Lung (tissue), 12 donors: Measurements from ENCODE around the gene KIF1B. TPM values are rescaled to one million over a fixed set of nuclear protein-coding genes. Genes with fewer than 3 reads are reported as not detected.

Source experiments
- ATAC-seq: fragments of 200-7000 bp; cut with Tn5 transposase; one replicate; pipeline ENCODE4 v1.9.1; 2020; ENCODE audit warnings: moderate number of reproducible peaks; ENCODE audit not compliant: insufficient read depth, low FRiP score
- DNase-seq, 3 donors: peaks; one replicate each; pipeline ENCODE4 v3.0.0-alpha.2; 2013 to 2017
- H3K27ac ChIP-seq, 2 donors: one replicate each; pipeline ENCODE4 v1.5.1; 2013; ENCODE audit warnings: mild to moderate bottlenecking in 2 of 2, moderate library complexity in 2 of 2, control low read depth in 1 of 2, inconsistent platforms in 1 of 2, low read depth in 1 of 2, low read length in 1 of 2
- H3K27me3 ChIP-seq, 3 donors: one replicate each; pipeline ENCODE4 v1.5.1; 2013; ENCODE audit warnings: low read length in 2 of 3; ENCODE audit not compliant: control insufficient read depth in 3 of 3, insufficient read depth in 3 of 3
- H3K36me3 ChIP-seq, 4 donors: one replicate each; pipeline ENCODE4 v1.5.1; 2013; ENCODE audit warnings: low read length in 4 of 4, mild to moderate bottlenecking in 1 of 4, moderate library complexity in 1 of 4; ENCODE audit not compliant: control insufficient read depth in 4 of 4, insufficient read depth in 4 of 4
- H3K4me1 ChIP-seq, 5 donors: one replicate each; pipeline ENCODE4 v1.5.1; 2013; ENCODE audit warnings: low read length in 5 of 5, mild to moderate bottlenecking in 2 of 5, moderate library complexity in 1 of 5; ENCODE audit not compliant: control insufficient read depth in 5 of 5, insufficient read depth in 5 of 5
- H3K4me3 ChIP-seq: one replicate; pipeline ENCODE4 v1.5.1; 2013; ENCODE audit warnings: mild to moderate bottlenecking, control low read depth, moderate library complexity
- H3K9ac ChIP-seq, 2 donors: one replicate each; pipeline ENCODE4 v1.5.1; 2013; ENCODE audit warnings: low read length in 2 of 2, control low read depth in 1 of 2; ENCODE audit not compliant: insufficient read depth in 1 of 2
- H3K9me3 ChIP-seq, 4 donors: one replicate each; pipeline ENCODE4 v1.5.1; 2013; ENCODE audit warnings: low read length in 3 of 4, mild to moderate bottlenecking in 1 of 4, moderate library complexity in 1 of 4; ENCODE audit not compliant: control insufficient read depth in 4 of 4, insufficient read depth in 3 of 4
- whole genome bisulfite sequencing, 2 donors: extraction: QIAGEN DNeasy Blood & Tissue Kit; methylation state at CpG; one replicate each; pipeline ENCODE4 v1.1.7; 2013; 5-methylcytosine and 5-hydroxymethylcytosine counted together
- polyA plus RNA-seq, 2 donors: library from polyadenylated mRNA; stranded (reverse); fragments of 200-250 nt; gene quantifications; one replicate each; pipeline ENCODE4 v1.2.1, GENCODE V29; 2013
- total RNA-seq, 2 donors: library from RNA; depleted of rRNA in 1 of 2; stranded (reverse); fragments of >200 nt in 1 of 2; gene quantifications; one replicate each; pipeline ENCODE4 v1.2.1, GENCODE V29; 2014 to 2021
- TF ChIP-seq, protein P1 (sequence below): IDR thresholded peaks from 2 replicates; pipeline ENCODE4 v1.5.1; 2012; ENCODE audit warnings: mild to moderate bottlenecking; ENCODE audit errors: control extremely low read depth, extremely low read depth
- donor health status: control.
- donor health status: control.
- donor health status: Bipolar disorder and iron deficiency.
- donor health status: healthy.
- donor health status: DM: yes; HTN: yes; CAD: no.

Gene KIF1B
- total and polyA plus RNA-seq, 4 donors, result 9.7 to 64.0 (median 24.4) TPM

DNA sequence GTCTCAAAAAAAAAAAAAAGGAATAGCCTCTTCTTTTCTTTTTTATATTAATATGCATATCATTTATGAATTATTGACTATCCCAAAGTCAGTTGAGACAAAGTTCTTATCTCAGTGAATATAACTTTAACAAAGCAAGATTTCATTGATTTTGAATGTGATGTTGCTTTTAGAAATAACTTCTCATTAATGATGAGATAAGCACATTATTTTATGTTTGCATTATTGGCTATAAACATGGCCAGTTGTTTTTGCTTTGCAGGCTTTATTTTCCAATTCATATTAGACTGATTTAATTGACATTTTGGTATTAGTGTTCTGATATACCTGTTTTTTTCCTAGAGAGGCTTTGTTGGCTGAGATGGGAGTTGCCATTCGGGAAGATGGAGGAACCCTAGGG is 81.3 kb downstream of the KIF1B start:
- 93 to 97% methylated on average over 1 of the region's 1 CpG for WGBS, 2 donors
- Histone ChIP-seq H3K9ac (no peak overlapping the region), H3K4me1 (peaks cover 0 to 10% (median 0%) of the 10 kb centered on the region in 5 donors), H3K27ac (no peak overlapping the region), H3K36me3 (peaks cover 2 to 53% (median 22%) of the 10 kb centered on the region in 4 donors), H3K9me3 (no peaks in the 10 kb centered on the region), H3K4me3 (no peak overlapping the region), H3K27me3 (no peaks in the 10 kb centered on the region)
- ATAC-seq, result no peak
- TF ChIP-seq, protein P1, sequence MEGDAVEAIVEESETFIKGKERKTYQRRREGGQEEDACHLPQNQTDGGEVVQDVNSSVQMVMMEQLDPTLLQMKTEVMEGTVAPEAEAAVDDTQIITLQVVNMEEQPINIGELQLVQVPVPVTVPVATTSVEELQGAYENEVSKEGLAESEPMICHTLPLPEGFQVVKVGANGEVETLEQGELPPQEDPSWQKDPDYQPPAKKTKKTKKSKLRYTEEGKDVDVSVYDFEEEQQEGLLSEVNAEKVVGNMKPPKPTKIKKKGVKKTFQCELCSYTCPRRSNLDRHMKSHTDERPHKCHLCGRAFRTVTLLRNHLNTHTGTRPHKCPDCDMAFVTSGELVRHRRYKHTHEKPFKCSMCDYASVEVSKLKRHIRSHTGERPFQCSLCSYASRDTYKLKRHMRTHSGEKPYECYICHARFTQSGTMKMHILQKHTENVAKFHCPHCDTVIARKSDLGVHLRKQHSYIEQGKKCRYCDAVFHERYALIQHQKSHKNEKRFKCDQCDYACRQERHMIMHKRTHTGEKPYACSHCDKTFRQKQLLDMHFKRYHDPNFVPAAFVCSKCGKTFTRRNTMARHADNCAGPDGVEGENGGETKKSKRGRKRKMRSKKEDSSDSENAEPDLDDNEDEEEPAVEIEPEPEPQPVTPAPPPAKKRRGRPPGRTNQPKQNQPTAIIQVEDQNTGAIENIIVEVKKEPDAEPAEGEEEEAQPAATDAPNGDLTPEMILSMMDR, result no peak
- DNase-seq, result no peak

DNA sequence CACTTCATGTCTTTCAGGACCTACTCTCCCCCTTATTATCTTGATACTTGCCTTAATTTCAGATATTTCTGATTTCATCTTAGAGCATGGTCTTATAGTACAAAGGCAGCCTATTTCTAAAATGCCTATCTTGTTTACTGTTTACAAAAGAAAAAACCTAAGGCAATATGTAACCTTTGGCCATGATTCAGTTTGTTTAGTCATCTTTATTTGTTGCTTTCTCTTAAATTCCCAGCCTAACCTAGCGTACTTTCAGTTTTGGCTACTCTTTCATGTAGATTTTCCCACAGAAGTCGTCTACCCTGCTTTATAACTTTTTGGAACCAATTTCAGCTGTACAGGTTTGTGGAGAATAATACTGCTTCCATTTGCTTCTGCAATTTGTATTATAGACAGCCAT is 81.8 kb downstream of the KIF1B start:
- no peak overlapping the region for H3K9ac ChIP-seq
- WGBS, 2 donors, result 91 to 94% methylated on average over 2 of the region's 2 CpGs
- H3K27ac ChIP-seq, result no peak overlapping the region
- H3K4me1 ChIP-seq, result peaks cover 0 to 6% (median 0%) of the 10 kb centered on the region in 5 donors
- no peaks in the 10 kb centered on the region for H3K9me3 ChIP-seq
- TF ChIP-seq, protein P1, result no peak
- peaks cover 0 to 52% (median 25%) of the 10 kb centered on the region in 4 donors for H3K36me3 ChIP-seq
- no peak overlapping the region for H3K4me3 ChIP-seq
- ATAC-seq, result no peak
- no peaks in the 10 kb centered on the region for H3K27me3 ChIP-seq
- no peak for DNase-seq

DNA sequence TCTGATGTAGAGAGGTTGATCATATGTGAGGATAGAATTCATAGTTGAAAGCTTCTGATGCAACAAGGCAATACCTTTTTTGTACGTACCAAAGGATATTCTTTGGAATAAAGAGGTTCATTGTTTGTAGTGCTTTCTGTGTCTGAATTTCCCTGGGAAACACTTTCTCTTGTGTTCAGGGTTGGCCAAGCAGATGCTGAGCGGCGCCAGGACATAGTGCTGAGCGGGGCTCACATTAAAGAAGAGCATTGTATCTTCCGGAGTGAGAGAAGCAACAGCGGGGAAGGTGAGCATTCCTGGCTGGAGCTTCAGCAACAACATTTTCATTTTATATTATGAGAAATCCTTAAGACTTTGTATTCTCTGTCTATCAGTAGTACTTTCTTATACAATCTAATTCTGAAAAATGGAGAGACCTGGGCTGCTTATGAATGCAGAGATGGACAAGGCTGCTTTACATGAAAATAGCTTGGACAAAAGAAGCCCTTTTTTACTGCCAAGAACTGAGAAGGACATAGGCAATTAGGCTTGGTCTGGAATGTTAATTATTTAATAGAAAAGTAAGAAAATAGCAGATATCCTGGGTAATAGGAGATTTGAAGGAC is 85.2 kb downstream of the KIF1B start:
- ATAC-seq, result no peak
- Histone ChIP-seq H3K4me1 (peaks cover 0 to 6% (median 0%) of the 10 kb centered on the region in 5 donors), H3K27ac (no peak overlapping the region), H3K36me3 (peaks cover 5 to 50% (median 23%) of the 10 kb centered on the region in 4 donors), H3K4me3 (no peak overlapping the region), H3K27me3 (no peaks in the 10 kb centered on the region), H3K9me3 (no peaks in the 10 kb centered on the region), H3K9ac (no peak overlapping the region)
- TF ChIP-seq, protein P1, result no peak
- DNase-seq, result no peak
- WGBS, 2 donors, result 98 to 100% methylated on average over 6 of the region's 6 CpGs

DNA sequence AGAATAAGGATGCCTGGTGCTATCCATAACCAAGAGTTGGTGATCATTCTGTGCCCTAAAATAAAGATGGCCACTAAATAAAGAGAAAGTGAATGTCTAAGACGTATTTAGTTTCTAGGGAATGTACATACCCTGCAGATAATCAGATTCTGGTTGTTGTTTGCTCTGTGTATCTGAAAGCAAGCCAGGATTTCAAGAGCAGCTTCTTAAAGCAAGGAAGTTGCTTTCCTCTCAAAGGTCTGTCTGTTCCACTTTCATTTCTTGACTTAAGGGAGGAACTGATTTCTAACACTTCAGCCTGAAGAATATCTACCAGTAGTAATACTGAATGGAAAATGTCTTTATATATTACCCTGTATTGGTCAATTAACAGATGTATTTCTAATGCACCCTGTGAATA is 88.8 kb downstream of the KIF1B start:
- no peaks in the 10 kb centered on the region for H3K9me3 ChIP-seq
- TF ChIP-seq, protein P1, result no peak
- no peak overlapping the region for H3K9ac ChIP-seq
- DNase-seq (peak in 1 of 3 donors; percentile 7), ATAC-seq (no peak)
- WGBS, 2 donors, result 36 to 62% methylated on average over 1 of the region's 1 CpG
- H3K4me1 ChIP-seq, result peaks cover 0 to 6% (median 0%) of the 10 kb centered on the region in 5 donors
- H3K27ac ChIP-seq, result no peak overlapping the region
- peaks cover 17 to 43% (median 29%) of the 10 kb centered on the region in 4 donors for H3K36me3 ChIP-seq
- H3K27me3 ChIP-seq, result no peaks in the 10 kb centered on the region
- H3K4me3 ChIP-seq, result no peak overlapping the region
